Uterus (tissue), 2 donors: Measurements from ENCODE around the gene CDK6.

Source experiments
- CTCF ChIP-seq, 4 experiments: fragments of 200-600 bp in 2 of 4; fragments of 450-650 bp in 2 of 4; sonication (generic) in 2 of 4; IDR thresholded peaks; one replicate each; pipeline ENCODE4 v1.5.1; 2016 to 2019; ENCODE audit warnings: antibody characterized with exemption in 4 of 4, mild to moderate bottlenecking in 2 of 4, moderate library complexity in 1 of 4
- POLR2A ChIP-seq, 2 donors: fragments of 450-650 bp; IDR thresholded peaks; one replicate each; pipeline ENCODE4 v1.6.1; 2016; ENCODE audit warnings: antibody characterized with exemption in 2 of 2, mild to moderate bottlenecking in 1 of 2, moderate library complexity in 1 of 2

DNA sequence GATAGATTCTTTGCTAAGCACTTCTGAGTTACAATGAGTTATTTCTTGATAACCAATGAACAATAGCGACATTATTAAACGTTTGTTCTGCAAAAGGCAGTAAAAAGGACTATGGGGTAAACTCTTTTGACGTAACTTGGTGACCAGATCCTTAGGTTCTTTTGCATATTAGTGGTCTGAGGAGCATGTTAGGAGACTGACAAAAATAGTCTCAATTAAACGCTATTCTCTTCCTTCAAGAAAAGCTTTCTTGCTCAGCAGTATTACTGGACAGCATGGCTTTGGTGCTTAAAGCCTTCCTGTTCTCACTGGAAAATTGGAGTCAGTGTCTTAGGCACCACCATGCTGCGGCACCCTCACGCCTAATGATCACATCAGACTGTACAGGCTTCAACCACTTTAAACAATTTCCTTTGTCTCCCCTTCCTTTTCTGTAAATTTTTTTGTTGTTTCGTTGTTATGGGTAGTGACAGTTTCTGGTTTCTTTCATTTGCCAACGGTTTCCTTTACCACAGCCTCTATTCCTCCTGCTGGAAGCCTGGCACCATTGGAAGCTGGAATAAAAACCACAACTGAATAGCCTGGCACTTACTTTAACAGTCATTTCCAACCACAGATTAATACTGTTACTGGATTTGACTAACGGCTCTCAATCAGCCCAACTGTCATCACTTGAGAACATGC lies 197.0 kb downstream of the CDK6 start:
- TF ChIP-seq CTCF (IDR thresholded peaks at IDR 0.05) (no peak), POLR2A (IDR thresholded peaks at IDR 0.05) (no peak)
